IMR-90 (cell line): ENCODE data around the gene TKFC. TPM values are rescaled to one million over a fixed set of nuclear protein-coding genes. Genes with fewer than 3 reads are reported as not detected.

Experiments
- ATAC-seq: fragments of 200-7000 bp; cut with Tn5 transposase; 2 replicates; pipeline ENCODE4 v1.9.1; 2020; ENCODE audit warnings: low read depth, mild to moderate bottlenecking, moderate library complexity
- BruUV-seq: library from RNA; stranded (reverse); fragments of 400-500 nt; replicated peaks from 2 replicates; lab custom pipeline; 2021; lab: Mats Ljungman, UMichigan
- CTCF ChIA-PET: fragments of 300-600 bp; formaldehyde crosslinking; extraction: SDS; loops from one replicate; lab custom pipeline; 2021; ENCODE audit warnings: antibody characterized with exemption; lab: Yijun Ruan, JAX
- POLR2A ChIA-PET: fragments of 300-600 bp; sonication (Branson Sonifier 250); formaldehyde crosslinking; loops from one replicate; lab custom pipeline; 2022; ENCODE audit warnings: antibody characterized with exemption; ENCODE audit not compliant: unreplicated experiment; lab: Charles Lee
- DNase-seq: peaks from one replicate; pipeline ENCODE4 v3.0.0; 2013
- H2AFZ ChIP-seq: replicated peaks from 2 replicates; pipeline ENCODE3; 2013; ENCODE audit warnings: low read length, mild to moderate bottlenecking; ENCODE audit not compliant: poor library complexity
- H2AK5ac ChIP-seq: 2 replicates; pipeline ENCODE4 v1.6.1; 2013; ENCODE audit warnings: low read depth, low read length, inconsistent platforms
- H2AK9ac ChIP-seq: replicated peaks from 2 replicates; pipeline ENCODE3; 2013; ENCODE audit warnings: mild to moderate bottlenecking, low read depth, low read length, moderate library complexity; ENCODE audit not compliant: poor library complexity
- H2BK120ac ChIP-seq: 2 replicates; pipeline ENCODE4 v1.6.1; 2013; ENCODE audit warnings: low read depth, low read length, inconsistent platforms
- H2BK15ac ChIP-seq: 3 replicates; pipeline ENCODE4 v1.6.1; 2013; ENCODE audit warnings: low read depth, low read length, inconsistent platforms
- H2BK20ac ChIP-seq: 2 replicates; pipeline ENCODE4 v1.6.1; 2013; ENCODE audit warnings: low read depth, mild to moderate bottlenecking, inconsistent platforms, low read length, moderate library complexity
- H2BK5ac ChIP-seq: 2 replicates; pipeline ENCODE4 v1.6.1; 2013; ENCODE audit warnings: mild to moderate bottlenecking, low read depth, low read length, inconsistent platforms; ENCODE audit not compliant: poor library complexity, severe bottlenecking
- H3K14ac ChIP-seq: replicated peaks from 2 replicates; pipeline ENCODE4 v1.6.1; 2013; ENCODE audit warnings: low read depth, low read length, inconsistent platforms
- H3K18ac ChIP-seq: 2 replicates; pipeline ENCODE4 v1.6.1; 2013; ENCODE audit warnings: low read depth, low read length, control low read depth
- H3K23ac ChIP-seq: 2 replicates; pipeline ENCODE4 v1.6.1; 2013; ENCODE audit warnings: low read depth, low read length, inconsistent platforms
- H3K27ac ChIP-seq: 2 replicates; pipeline ENCODE4 v1.5.1; 2013; ENCODE audit warnings: mild to moderate bottlenecking, control low read depth, low read length; ENCODE audit not compliant: insufficient read depth
- H3K27me3 ChIP-seq: 2 replicates; pipeline ENCODE4 v1.6.1; 2013; ENCODE audit warnings: low read length; ENCODE audit not compliant: control insufficient read depth, insufficient read depth
- H3K36me3 ChIP-seq: 2 replicates; pipeline ENCODE4 v1.6.1; 2013; ENCODE audit warnings: low read length, mixed read lengths; ENCODE audit not compliant: control insufficient read depth, insufficient read depth
- H3K4ac ChIP-seq: 2 replicates; pipeline ENCODE4 v1.6.1; 2013; ENCODE audit warnings: low read depth, low read length, inconsistent platforms
- H3K4me1 ChIP-seq: 2 replicates; pipeline ENCODE4 v1.6.1; 2013; ENCODE audit warnings: low read length, mixed read lengths; ENCODE audit not compliant: control insufficient read depth, insufficient read depth
- H3K4me2 ChIP-seq: 2 replicates; pipeline ENCODE4 v1.6.1; 2013; ENCODE audit warnings: low read depth, mild to moderate bottlenecking, control low read depth, low read length, moderate library complexity
- H3K4me3 ChIP-seq: 2 replicates; pipeline ENCODE4 v1.5.1; 2013; ENCODE audit warnings: low read depth, mild to moderate bottlenecking, control low read depth, low read length, moderate library complexity; ENCODE audit not compliant: insufficient read depth
- H3K56ac ChIP-seq: 2 replicates; pipeline ENCODE4 v1.6.1; 2013; ENCODE audit warnings: low read length, inconsistent platforms; ENCODE audit not compliant: insufficient read depth; ENCODE audit errors: extremely low read depth
- H3K79me1 ChIP-seq, 2 experiments: 2 replicates each; pipeline ENCODE4 v1.6.1; 2013; ENCODE audit warnings: low read length in 2 of 2, inconsistent platforms in 1 of 2, low read depth in 1 of 2
- H3K9ac ChIP-seq: 2 replicates; pipeline ENCODE4 v1.6.1; 2013; ENCODE audit warnings: low read depth, low read length, control low read depth
- H3K9me1 ChIP-seq: 2 replicates; pipeline ENCODE4 v1.6.1; 2013; ENCODE audit warnings: low read length, inconsistent platforms; ENCODE audit not compliant: insufficient read depth
- H3K9me3 ChIP-seq: 2 replicates; pipeline ENCODE4 v1.6.1; 2013; ENCODE audit warnings: low read length; ENCODE audit not compliant: control insufficient read depth, insufficient read depth
- H4K20me1 ChIP-seq: 2 replicates; pipeline ENCODE4 v1.6.1; 2013; ENCODE audit warnings: low read length, inconsistent platforms; ENCODE audit not compliant: insufficient read depth
- H4K5ac ChIP-seq: 2 replicates; pipeline ENCODE4 v1.6.1; 2013; ENCODE audit warnings: mild to moderate bottlenecking, low read depth, low read length, control low read depth
- H4K8ac ChIP-seq, 2 experiments: 2 replicates each; pipeline ENCODE4 v1.6.1; 2013; ENCODE audit warnings: low read depth in 2 of 2, low read length in 2 of 2, control low read depth in 1 of 2, inconsistent platforms in 1 of 2
- H4K91ac ChIP-seq: 2 replicates; pipeline ENCODE4 v1.6.1; 2013; ENCODE audit warnings: low read depth, low read length, inconsistent platforms; ENCODE audit not compliant: insufficient read depth
- BHLHE40 ChIP-seq: fragments of 150-350 bp; IDR thresholded peaks from 2 replicates; pipeline ENCODE4 v1.6.1; 2016; ENCODE audit warnings: mild to moderate bottlenecking, low read depth, low read length
- CTCF ChIP-seq: conservative IDR thresholded peaks from 2 replicates; pipeline ENCODE4 v1.5.1; 2012; ENCODE audit warnings: mild to moderate bottlenecking, low read depth, low read length, improper control_type of control experiment
- FOS ChIP-seq: fragments of 150-350 bp; IDR thresholded peaks from 2 replicates; pipeline ENCODE4 v1.6.1; 2016; ENCODE audit warnings: low read depth, low read length
- MAFK ChIP-seq: IDR thresholded peaks from 2 replicates; pipeline ENCODE4 v1.6.1; 2012; ENCODE audit warnings: low read depth, low read length, improper control_type of control experiment
- MAZ ChIP-seq: IDR thresholded peaks from 2 replicates; pipeline ENCODE4 v1.6.1; 2012; ENCODE audit warnings: low read depth, mild to moderate bottlenecking, low read length, improper control_type of control experiment, moderate library complexity, borderline replicate concordance
- NFE2L2 ChIP-seq: fragments of 150-350 bp; IDR thresholded peaks from 2 replicates; pipeline ENCODE4 v1.6.1; 2016; ENCODE audit warnings: low read depth, mild to moderate bottlenecking, low read length
- POLR2A ChIP-seq: IDR thresholded peaks from 2 replicates; pipeline ENCODE4 v1.6.1; 2012; ENCODE audit warnings: mild to moderate bottlenecking, low read depth, low read length
- RAD21 ChIP-seq: IDR thresholded peaks from 2 replicates; pipeline ENCODE4 v1.6.1; 2012; ENCODE audit warnings: low read length, improper control_type of control experiment
- RCOR1 ChIP-seq: IDR thresholded peaks from 2 replicates; pipeline ENCODE4 v1.6.1; 2012; ENCODE audit warnings: mild to moderate bottlenecking, low read length, improper control_type of control experiment; ENCODE audit not compliant: insufficient replicate concordance
- USF2 ChIP-seq: fragments of 150-350 bp; IDR thresholded peaks from 2 replicates; pipeline ENCODE4 v1.6.1; 2017; ENCODE audit warnings: mild to moderate bottlenecking, antibody characterized with exemption, low read length, low read depth
- WGBS, 2 experiments: methylation state at CpG; one replicate each; pipeline versions ENCODE4 v1.1.5 to v1.1.7; 2013; ENCODE audit warnings: missing lambda C conversion rate in 2 of 2; ENCODE audit not compliant: insufficient read length in 1 of 2; ENCODE audit errors: extremely low coverage in 2 of 2; 5-methylcytosine and 5-hydroxymethylcytosine counted together
- dilution Hi-C: fragments of 300-500 bp; cut with HindIII; formaldehyde crosslinking; loops from one replicate; pipeline ENCODE4 v1.14.3; 2018; ENCODE audit warnings: low sequenced_read_pairs; ENCODE audit not compliant: unreplicated experiment
- in situ Hi-C: fragments of 300-500 bp; cut with MboI; formaldehyde crosslinking; loops from 3 replicates; pipeline ENCODE4 v1.14.3; 2019; ENCODE audit warnings: low sequenced_read_pairs, inconsistent platforms, mixed read lengths
- intact Hi-C: fragments of 100-400 bp; cut with micrococcal nuclease; formaldehyde crosslinking; loops from 2 replicates; pipeline ENCODE4 v1.10.0; 2022
- polyA plus RNA-seq, 3 experiments: library from polyadenylated mRNA; depleted of rRNA; stranded (reverse); fragments of >200 nt; gene quantifications; 2 replicates each; pipeline ENCODE4 v1.2.3, GENCODE V29; 2012; ENCODE audit warnings: low replicate concordance in 1 of 3
- total RNA-seq: library from RNA; depleted of rRNA; stranded (reverse); fragments of >200 nt; gene quantifications from 2 replicates; pipeline ENCODE4 v1.2.3, GENCODE V29; 2012

The TKFC gene
- total and polyA plus RNA-seq, 2 of the 4 experiments (the other 2 are of a cell fraction): 10.4 to 30.8 TPM

GRCh38 chr11:61329871-61330270 is 3.2 kb upstream of the TKFC start:
- Histone ChIP-seq H3K4me3 (no peak overlapping the region), H2AK9ac (no peak overlapping the region), H3K23ac (no peak overlapping the region), H4K20me1 (peaks cover 50% of the 10 kb centered on the region), H3K4me2 (no peak overlapping the region), H3K14ac (no peak overlapping the region), H3K4me1 (peaks cover 18% of the 10 kb centered on the region), H3K4ac (no peak overlapping the region), H4K8ac (no peak overlapping the region), H3K9ac (no peak overlapping the region), H3K18ac (no peak overlapping the region), H3K27ac (no peak overlapping the region), H3K79me1 (peaks cover 27 to 68% of the 10 kb centered on the region in 2 experiments), H2BK15ac (no peak overlapping the region), H4K5ac (no peak overlapping the region), H3K56ac (no peak overlapping the region), H2BK20ac (no peak overlapping the region), H3K9me1 (peaks cover 6% of the 10 kb centered on the region), H2AFZ (no peak overlapping the region), H4K91ac (no peak overlapping the region), H2BK5ac (no peak overlapping the region), H2AK5ac (no peak overlapping the region), H3K27me3 (no peaks in the 10 kb centered on the region), H3K9me3 (no peaks in the 10 kb centered on the region), H3K36me3 (peaks cover 36% of the 10 kb centered on the region), H2BK120ac (no peak overlapping the region)
- dilution Hi-C loops: no loop called here
- DNase-seq (no peak), ATAC-seq (no peak)
- in situ Hi-C loops: no loop called here
- ChIA-PET CTCF (interaction anchor here (0.6 to 1.1 kb wide), 2 partner anchors 35 to 56 kb away, joined by 3 read pairs; partner anchors contain the start of gene VWCE), POLR2A (no interaction called here)
- TF ChIP-seq MAFK (no peak), CTCF (no peak), FOS (no peak), NFE2L2 (no peak), USF2 (no peak), MAZ (no peak), POLR2A (no peak), RCOR1 (no peak), RAD21 (no peak), BHLHE40 (no peak)
- no TSS peak for BruUV-seq
- intact Hi-C loops: loop anchor here (5.0 to 10.0 kb wide), 2 partner anchors 97 to 305 kb away; partner anchors contain the start of gene CPSF7
- 63% methylated on average over 2 of the region's 4 CpGs; no CpG with 5 or more reads in 1 of the 2 experiments for WGBS, 2 experiments
